Measurements from ENCODE around the gene SALL3. TPM values are rescaled to one million over a fixed set of nuclear protein-coding genes. Genes with fewer than 3 reads are reported as not detected.

The SALL3 gene
- total and polyA plus RNA-seq, 2 donors (not counting 3 experiments of a cell fraction or from before 2014, with no cell fraction given): not detected

DNA sequence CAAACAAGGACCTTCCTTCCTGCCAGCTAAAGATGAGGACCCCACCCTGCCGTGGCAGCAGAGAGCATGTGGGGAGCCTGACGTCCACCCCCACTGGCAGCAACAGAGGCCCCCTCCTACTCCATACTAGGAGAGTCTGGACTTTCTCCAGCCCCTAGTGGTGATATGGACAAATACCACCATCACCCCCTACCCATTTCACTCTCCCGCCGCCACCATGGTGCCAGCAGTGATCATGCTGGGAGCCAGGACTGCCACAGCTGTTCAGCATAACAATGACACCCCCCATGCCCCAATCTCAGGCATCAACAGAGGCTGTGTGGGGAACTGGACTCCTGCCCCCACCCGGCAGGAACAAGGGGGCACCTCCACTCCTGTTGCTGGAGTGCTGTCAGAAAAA, 46.9 kb downstream of the SALL3 start:
- no peaks in the 10 kb centered on the region for H3K79me2 ChIP-seq (ENCODE audit: control insufficient read depth, insufficient read depth, low read length)
- H3K27ac ChIP-seq (ENCODE audit: insufficient read depth, low read depth, low read length): no peak overlapping the region
- FAIRE-seq (no peak), DNase-seq (ENCODE audit: low read depth, low spot score) (no peak)
- H3K27me3 ChIP-seq (ENCODE audit: control insufficient read depth in 2 of 2, insufficient read depth in 2 of 2, low read length in 2 of 2): no peaks in the 10 kb centered on the region
- intact Hi-C loops (cut with micrococcal nuclease) (no loop called here), dilution Hi-C loops (cut with MboI; ENCODE audit: extremely low pct_ligation_motif_present, low sequenced_read_pairs) (no loop called here)
- no peaks in the 10 kb centered on the region for H3K9me1 ChIP-seq (replicated peaks; ENCODE audit: control insufficient read depth, extremely low read depth, insufficient read depth, low read length)
- no TSS peak for BruUV-seq (replicated peaks)
- H3K4me1 ChIP-seq (ENCODE audit: control insufficient read depth, extremely low read depth, insufficient read depth, low read length): no peaks in the 10 kb centered on the region
- ChIA-PET CTCF (no interaction called here), POLR2A (no interaction called here)
- no peak overlapping the region for H3K4me3 ChIP-seq (replicated peaks in 1 of 3; ENCODE audit: insufficient read depth in 1 of 3, low read depth in 1 of 3, low read length in 3 of 3)
- TF ChIP-seq FOS (IDR thresholded peaks at IDR 0.05; ENCODE audit: borderline replicate concordance, insufficient read depth, low read length) (no peak), GATA2 (IDR thresholded peaks at IDR 0.05; ENCODE audit: insufficient read depth, insufficient read length, low read depth, low read length) (no peak), MYC (IDR thresholded peaks at IDR 0.05; ENCODE audit: low read depth, low read length) (no peak), POLR2AphosphoS5 (IDR thresholded peaks at IDR 0.05; ENCODE audit: insufficient read depth, low read depth, low read length) (no peak), EZH2 (IDR thresholded peaks at IDR 0.05; ENCODE audit: borderline replicate concordance, low read depth, low read length, severe bottlenecking) (no peak), POLR2A (IDR thresholded peaks at IDR 0.05; ENCODE audit: low read depth, low read length) (no peak), JUN (IDR thresholded peaks at IDR 0.05; ENCODE audit: borderline replicate concordance, insufficient read depth, insufficient read length, low read depth) (no peak)
- TF ChIP-seq, protein P1, sequence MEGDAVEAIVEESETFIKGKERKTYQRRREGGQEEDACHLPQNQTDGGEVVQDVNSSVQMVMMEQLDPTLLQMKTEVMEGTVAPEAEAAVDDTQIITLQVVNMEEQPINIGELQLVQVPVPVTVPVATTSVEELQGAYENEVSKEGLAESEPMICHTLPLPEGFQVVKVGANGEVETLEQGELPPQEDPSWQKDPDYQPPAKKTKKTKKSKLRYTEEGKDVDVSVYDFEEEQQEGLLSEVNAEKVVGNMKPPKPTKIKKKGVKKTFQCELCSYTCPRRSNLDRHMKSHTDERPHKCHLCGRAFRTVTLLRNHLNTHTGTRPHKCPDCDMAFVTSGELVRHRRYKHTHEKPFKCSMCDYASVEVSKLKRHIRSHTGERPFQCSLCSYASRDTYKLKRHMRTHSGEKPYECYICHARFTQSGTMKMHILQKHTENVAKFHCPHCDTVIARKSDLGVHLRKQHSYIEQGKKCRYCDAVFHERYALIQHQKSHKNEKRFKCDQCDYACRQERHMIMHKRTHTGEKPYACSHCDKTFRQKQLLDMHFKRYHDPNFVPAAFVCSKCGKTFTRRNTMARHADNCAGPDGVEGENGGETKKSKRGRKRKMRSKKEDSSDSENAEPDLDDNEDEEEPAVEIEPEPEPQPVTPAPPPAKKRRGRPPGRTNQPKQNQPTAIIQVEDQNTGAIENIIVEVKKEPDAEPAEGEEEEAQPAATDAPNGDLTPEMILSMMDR (IDR thresholded peaks at IDR 0.05; ENCODE audit: extremely low read depth in 1 of 2, insufficient read depth in 1 of 2, low read depth in 1 of 2, low read length in 2 of 2): no peak
- TF ChIP-seq, protein P2, sequence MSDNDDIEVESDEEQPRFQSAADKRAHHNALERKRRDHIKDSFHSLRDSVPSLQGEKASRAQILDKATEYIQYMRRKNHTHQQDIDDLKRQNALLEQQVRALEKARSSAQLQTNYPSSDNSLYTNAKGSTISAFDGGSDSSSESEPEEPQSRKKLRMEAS (IDR thresholded peaks at IDR 0.05; ENCODE audit: insufficient read depth, insufficient read length): no peak
- H3K9ac ChIP-seq (replicated peaks; ENCODE audit: extremely low read depth, insufficient read depth, low read length): no peak overlapping the region
- H2AFZ ChIP-seq (ENCODE audit: low read depth, low read length): no peak overlapping the region
- H3K9me3 ChIP-seq (replicated peaks; ENCODE audit: control insufficient read depth, insufficient read depth, low read length): no peaks in the 10 kb centered on the region
- no peaks in the 10 kb centered on the region for H3K36me3 ChIP-seq (ENCODE audit: control insufficient read depth in 2 of 2, extremely low read depth in 1 of 2, insufficient read depth in 2 of 2, low read length in 2 of 2)
- H3K4me2 ChIP-seq (ENCODE audit: insufficient read depth, low read length): no peak overlapping the region
- H4K20me1 ChIP-seq (replicated peaks; ENCODE audit: control insufficient read depth, extremely low read depth, insufficient read depth, low read length): no peaks in the 10 kb centered on the region

All from endothelial cell of umbilical vein (primary cell).